Neural cell (in vitro differentiated cells): ENCODE data around the gene PSMC3.

ENCODE experiments used
- CTCF ChIP-seq: fragments of 450-650 bp; IDR thresholded peaks from 2 replicates; pipeline ENCODE4 v1.5.1; 2014; ENCODE audit warnings: antibody characterized with exemption, mild to moderate bottlenecking, moderate library complexity; ENCODE audit not compliant: poor library complexity, severe bottlenecking
- EP300 ChIP-seq: fragments of 450-650 bp; conservative IDR thresholded peaks from 2 replicates; pipeline ENCODE4 v1.6.1; 2014; ENCODE audit warnings: antibody characterized with exemption, mild to moderate bottlenecking, moderate library complexity; ENCODE audit not compliant: poor library complexity, severe bottlenecking
- POLR2AphosphoS5 ChIP-seq: IDR thresholded peaks from 2 replicates; pipeline ENCODE4 v1.6.1; 2012
- RAD21 ChIP-seq: fragments of 450-650 bp; conservative IDR thresholded peaks from 2 replicates; pipeline ENCODE4 v1.6.1; 2014; ENCODE audit warnings: antibody characterized with exemption, mild to moderate bottlenecking, moderate library complexity
- SMC3 ChIP-seq: fragments of 450-650 bp; conservative IDR thresholded peaks from 2 replicates; pipeline ENCODE4 v1.6.1; 2014; ENCODE audit warnings: antibody characterized with exemption, mild to moderate bottlenecking, moderate library complexity; ENCODE audit not compliant: poor library complexity

GRCh38 chr11:47467357-47467756 is 41.1 kb upstream of the PSMC3 start:
- TF ChIP-seq CTCF (no peak), POLR2AphosphoS5 (no peak), EP300 (no peak), RAD21 (no peak), SMC3 (no peak)
